GM12873 (cell line): ENCODE results near the gene SENP1.

ENCODE experiments used
- TF ChIP-seq, protein P1 (sequence below): IDR thresholded peaks from 2 replicates; pipeline ENCODE4 v1.5.1; 2012; ENCODE audit warnings: low read depth, mild to moderate bottlenecking, moderate library complexity, low read length, control low read depth; ENCODE audit not compliant: insufficient read depth; ENCODE audit errors: missing control alignments

SENP1 gene

DNA sequence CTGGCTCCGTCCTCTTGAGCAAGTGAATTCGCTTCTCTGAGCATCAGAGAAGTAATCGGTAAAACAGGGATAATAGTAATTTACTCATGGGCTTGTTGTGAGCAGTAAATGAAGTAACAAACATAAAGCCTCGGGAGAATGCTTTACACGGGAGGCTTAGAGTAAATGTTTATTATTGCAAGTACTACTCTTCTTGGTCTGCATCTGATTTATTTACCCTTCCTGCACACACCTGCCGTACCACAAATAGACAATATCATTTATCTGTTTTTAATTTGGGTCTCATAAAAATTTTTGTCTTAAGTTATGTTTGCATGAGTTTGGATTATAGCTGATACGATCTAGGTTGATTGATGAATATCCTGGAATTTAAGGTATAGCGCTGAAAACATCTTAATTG is 93.8 kb downstream of the SENP1 start:
- TF ChIP-seq, protein P1, sequence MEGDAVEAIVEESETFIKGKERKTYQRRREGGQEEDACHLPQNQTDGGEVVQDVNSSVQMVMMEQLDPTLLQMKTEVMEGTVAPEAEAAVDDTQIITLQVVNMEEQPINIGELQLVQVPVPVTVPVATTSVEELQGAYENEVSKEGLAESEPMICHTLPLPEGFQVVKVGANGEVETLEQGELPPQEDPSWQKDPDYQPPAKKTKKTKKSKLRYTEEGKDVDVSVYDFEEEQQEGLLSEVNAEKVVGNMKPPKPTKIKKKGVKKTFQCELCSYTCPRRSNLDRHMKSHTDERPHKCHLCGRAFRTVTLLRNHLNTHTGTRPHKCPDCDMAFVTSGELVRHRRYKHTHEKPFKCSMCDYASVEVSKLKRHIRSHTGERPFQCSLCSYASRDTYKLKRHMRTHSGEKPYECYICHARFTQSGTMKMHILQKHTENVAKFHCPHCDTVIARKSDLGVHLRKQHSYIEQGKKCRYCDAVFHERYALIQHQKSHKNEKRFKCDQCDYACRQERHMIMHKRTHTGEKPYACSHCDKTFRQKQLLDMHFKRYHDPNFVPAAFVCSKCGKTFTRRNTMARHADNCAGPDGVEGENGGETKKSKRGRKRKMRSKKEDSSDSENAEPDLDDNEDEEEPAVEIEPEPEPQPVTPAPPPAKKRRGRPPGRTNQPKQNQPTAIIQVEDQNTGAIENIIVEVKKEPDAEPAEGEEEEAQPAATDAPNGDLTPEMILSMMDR, result no peak

- TF ChIP-seq, protein P1, result no peak
These were observed 95.4 kb downstream of the SENP1 start for GRCh38 chr12:48010366-48010970.

GRCh38 chr12:48009471-48009870 is 96.4 kb downstream of the SENP1 start:
- TF ChIP-seq, protein P1, result no peak

DNA sequence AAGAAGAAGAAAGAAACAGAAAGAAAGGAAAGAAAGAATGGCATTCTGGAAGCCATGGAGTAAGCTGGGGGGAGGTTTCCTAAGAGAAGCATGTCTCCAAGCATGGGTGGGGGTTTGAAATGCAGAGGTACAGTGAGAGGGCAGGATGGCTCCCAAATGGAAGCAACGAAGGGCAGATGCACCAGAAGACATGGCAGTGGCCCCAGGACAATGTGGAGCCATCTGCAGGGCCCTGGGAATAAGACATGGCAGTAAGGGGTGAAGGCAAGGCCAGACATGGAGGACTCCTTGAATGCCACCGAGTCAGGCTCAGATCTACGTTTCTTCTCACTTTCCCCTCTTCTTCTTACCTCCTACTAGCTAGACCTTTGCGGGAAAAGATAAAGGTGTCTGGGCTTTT is 96.9 kb downstream of the SENP1 start:
- TF ChIP-seq, protein P1, result peak; percentile 4

DNA sequence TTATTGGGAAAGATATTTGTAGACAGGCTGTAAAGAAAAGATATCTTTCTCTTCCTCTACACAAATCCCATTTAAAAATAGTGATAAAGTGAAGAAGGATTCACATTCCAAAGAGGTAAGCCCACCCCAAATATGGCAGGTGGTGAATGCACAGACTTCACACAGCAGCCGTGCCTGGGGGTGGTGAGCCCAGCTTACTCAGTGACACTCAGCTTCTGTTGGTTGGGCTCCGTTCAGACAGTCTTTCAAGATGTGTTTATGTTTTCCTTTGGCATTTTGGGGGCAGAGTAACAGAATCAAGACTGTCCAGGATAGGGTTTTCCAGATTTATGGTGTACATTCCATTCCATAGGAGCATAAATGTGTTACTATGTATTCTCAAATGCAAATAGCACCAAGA is 97.5 kb downstream of the SENP1 start:
- TF ChIP-seq, protein P1, result no peak

- TF ChIP-seq, protein P1, result no peak
These were observed 98.7 kb downstream of the SENP1 start for GRCh38 chr12:48007206-48007605.

- TF ChIP-seq, protein P1, result no peak
These were observed 100.2 kb downstream of the SENP1 start for GRCh38 chr12:48005750-48006021.
